Right lobe of liver (tissue), 6 donors: ENCODE results near the gene CDC25A. TPM values are rescaled to one million over a fixed set of nuclear protein-coding genes. Genes with fewer than 3 reads are reported as not detected.
A peak's percentile ranks its signal among the peaks of the same experiment; 100 is the strongest.

Experiments used
- ATAC-seq, 4 donors: fragments of 200-7000 bp; cut with Tn5 transposase; one replicate each; pipeline ENCODE4 v1.9.1; 2020; ENCODE audit warnings: mild to moderate bottlenecking in 4 of 4, moderate library complexity in 4 of 4
- DNase-seq, 3 donors: peaks; one replicate each; pipeline ENCODE4 v3.0.0-alpha.2; 2020
- H3K27ac ChIP-seq, 3 donors: fragments of 200-600 bp; one replicate each; pipeline ENCODE4 v1.8.0; 2022
- H3K27me3 ChIP-seq, 2 donors: fragments of 200-600 bp; one replicate each; pipeline ENCODE4 v1.8.0; 2022
- H3K36me3 ChIP-seq, 4 donors: fragments of 200-600 bp; sonication (generic) in 1 of 4; one replicate each; pipeline versions ENCODE4 v1.5.1 to v1.8.0; 2017 to 2022; ENCODE audit warnings: control low read depth in 1 of 4
- H3K4me1 ChIP-seq, 4 donors: fragments of 200-600 bp; sonication (generic) in 1 of 4; one replicate each; pipeline versions ENCODE4 v1.5.1 to v1.8.0; 2017 to 2022; ENCODE audit warnings: control low read depth in 1 of 4
- H3K4me3 ChIP-seq, 3 donors: fragments of 200-600 bp; one replicate each; pipeline ENCODE4 v1.8.0; 2022
- H3K9me3 ChIP-seq, 4 donors: fragments of 200-600 bp; sonication (generic) in 1 of 4; one replicate each; pipeline versions ENCODE4 v1.5.1 to v1.8.0; 2017 to 2022; ENCODE audit warnings: control low read depth in 1 of 4
- CTCF ChIP-seq, 4 donors: fragments of 200-600 bp in 3 of 4; fragments of 450-650 bp in 1 of 4; IDR thresholded peaks; one replicate each; pipeline versions ENCODE4 v1.5.1 to v1.8.0; 2016 to 2022; ENCODE audit warnings: antibody characterized with exemption in 4 of 4, mild to moderate bottlenecking in 2 of 4
- POLR2A ChIP-seq: fragments of 450-650 bp; IDR thresholded peaks from one replicate; pipeline ENCODE4 v1.6.1; 2017; ENCODE audit warnings: antibody characterized with exemption, mild to moderate bottlenecking
- WGBS: methylation state at CpG from one replicate; pipeline ENCODE4 v1.1.6; 2018; ENCODE audit warnings: low coverage, low lambda C conversion rate; ENCODE audit not compliant: insufficient coverage; ENCODE audit errors: missing lambda C conversion rate; 5-methylcytosine and 5-hydroxymethylcytosine counted together
- intact Hi-C, 2 donors: fragments of 100-400 bp; cut with DNase I; formaldehyde crosslinking; loops; one replicate each; pipeline versions ENCODE4 v1.11.2 to v1.14.1; 2022
- long read RNA-seq: library from polyadenylated mRNA; unstranded; transcript quantifications from one replicate; pipeline ENCODE4 v2.0.0, GENCODE V29; 2019
- total RNA-seq, 6 experiments: library from RNA; depleted of rRNA in 2 of 6; stranded (reverse); fragments of >200 nt in 2 of 6; fragmentation: NEBNext Ultra II Directional in 3 of 6; extraction: Animal tissue kit (Norgen Biotek cat#: 25700) in 3 of 6; gene quantifications; one replicate each; pipeline versions ENCODE4 v1.1.0 to v1.2.4, GENCODE V29; 2016 to 2023
- donor health status: DM: no; HTN: yes; CAD: no.
- donor health status: DM: no; HTN: no; CAD: no.
- donor health status: DM: no; HTN: no; CAD: no.
- donor health status: DM: no; HTN: yes; CAD: no.
- donor health status: DM: no; HTN: yes; CAD: no.

Gene CDC25A
- 1 to 10 TPM in 2 of 6 experiments, under 1 TPM in 4; 0.27 to 8.8 (median 0.56) TPM for total RNA-seq
- long read RNA-seq, result 0 reads

GRCh38 chr3:48188266-48189201 lies at the start of gene CDC25A:
TSS of gene CDC25A (minus strand) at chr3:48188417. CDS start at chr3:48187947, 470 bp downstream.
- no peak within 1 kb of the TSS for H3K27ac ChIP-seq
- WGBS, result 9% methylated on average over 11 of the region's 44 CpGs
- intact Hi-C loops, result no loop called here
- ATAC-seq (peak; percentile 98 to 99 (median 99)), DNase-seq (peak; percentile 96 to 99 (median 99))
- H3K9me3 ChIP-seq, result no peaks in the 10 kb centered on the region
- no peaks in the 10 kb centered on the region for H3K4me1 ChIP-seq
- H3K36me3 ChIP-seq, result no peaks in the 10 kb centered on the region
- peak within 1 kb of the TSS; percentile 70 to 87 (median 75) for H3K4me3 ChIP-seq
- TF ChIP-seq CTCF (IDR thresholded peaks at IDR 0.05) (no peak), POLR2A (no peak)
- H3K27me3 ChIP-seq, result no peaks in the 10 kb centered on the region

- no CpG with 5 or more reads among the region's 1 CpG for WGBS
- Histone ChIP-seq H3K27ac (no peak overlapping the region), H3K4me1 (peaks cover 0 to 7% (median 0%) of the 10 kb centered on the region in 4 donors), H3K9me3 (no peaks in the 10 kb centered on the region), H3K4me3 (no peak overlapping the region), H3K27me3 (no peaks in the 10 kb centered on the region), H3K36me3 (no peaks in the 10 kb centered on the region)
- peak in 1 of 3 donors; percentile 15 for DNase-seq
- intact Hi-C loops, result no loop called here
- no peak for TF ChIP-seq CTCF (IDR thresholded peaks at IDR 0.05)
- TF ChIP-seq POLR2A, result no peak
- ATAC-seq, result no peak
These were observed 48.3 kb upstream of the CDC25A start for GRCh38 chr3:48236531-48236930.

- 47% methylated on average over 2 of the region's 2 CpGs for WGBS
- Histone ChIP-seq H3K4me1 (peaks cover 0 to 6% (median 0%) of the 10 kb centered on the region in 4 donors), H3K9me3 (no peaks in the 10 kb centered on the region), H3K36me3 (no peaks in the 10 kb centered on the region), H3K27ac (no peak overlapping the region), H3K4me3 (no peak overlapping the region), H3K27me3 (no peaks in the 10 kb centered on the region)
- intact Hi-C loops, result no loop called here
- TF ChIP-seq POLR2A (no peak), CTCF (IDR thresholded peaks at IDR 0.05) (no peak)
- DNase-seq (peak in 1 of 3 donors; percentile 0), ATAC-seq (no peak)
These were observed 45.3 kb upstream of the CDC25A start for GRCh38 chr3:48233542-48233941.

- 28% methylated on average over 6 of the region's 6 CpGs for WGBS
- intact Hi-C loops, result no loop called here
- Histone ChIP-seq H3K4me1 (peaks cover 0 to 6% (median 0%) of the 10 kb centered on the region in 4 donors), H3K4me3 (no peak overlapping the region), H3K36me3 (no peaks in the 10 kb centered on the region), H3K9me3 (no peaks in the 10 kb centered on the region), H3K27ac (no peak overlapping the region), H3K27me3 (no peaks in the 10 kb centered on the region)
- ATAC-seq, result peak; percentile 73 to 84 (median 81)
- TF ChIP-seq CTCF (IDR thresholded peaks at IDR 0.05), result peak; percentile 29 to 44 (median 35)
- TF ChIP-seq POLR2A, result no peak
- DNase-seq, result no peak
These were observed 44.5 kb upstream of the CDC25A start for GRCh38 chr3:48232734-48233133.
